TTC549 (cell line): ENCODE data around the gene FXYD7.
"Not testable (repeated sequence)": the region's sequence is repeated elsewhere in the genome, so short reads cannot be mapped to it uniquely, and the experiment has no call there.

ENCODE experiments used
- FAIRE-seq: peaks from 2 replicates; lab custom pipeline; 2012; peaks lifted over from hg19 to GRCh38; lab: Jason Lieb, UNC

FXYD7 gene, protein sequence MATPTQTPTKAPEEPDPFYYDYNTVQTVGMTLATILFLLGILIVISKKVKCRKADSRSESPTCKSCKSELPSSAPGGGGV

DNA sequence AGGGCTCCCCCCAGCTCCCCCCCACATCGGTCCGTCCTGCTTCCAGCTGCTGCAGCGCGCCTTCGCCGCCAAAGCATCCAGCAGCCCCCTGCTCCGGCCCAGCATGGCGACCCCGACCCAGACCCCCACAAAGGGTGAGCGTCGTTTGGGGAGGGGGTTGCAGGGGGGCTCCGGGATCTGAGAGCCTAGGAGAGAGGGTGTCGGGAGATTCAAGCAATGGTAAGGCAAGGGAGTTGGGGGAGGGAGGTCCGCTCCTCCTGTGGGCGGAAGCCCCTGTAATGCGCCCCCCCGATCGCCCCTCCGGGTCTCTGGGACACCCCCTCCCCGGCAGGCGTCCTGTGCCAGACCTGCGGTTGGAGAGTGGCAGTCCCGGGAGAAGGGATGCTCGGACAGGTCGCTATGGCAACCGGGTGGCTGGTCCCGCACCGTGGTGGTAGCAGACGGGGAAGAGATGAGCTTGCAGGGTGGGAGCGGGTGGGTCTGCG is at the start of gene FXYD7:
Gene FXYD7, plus strand, starts transcription at position 25 of the 485 bp plus-strand sequence. Its CDS starts 79 bp downstream, at position 104.
- FAIRE-seq: no peak

DNA sequence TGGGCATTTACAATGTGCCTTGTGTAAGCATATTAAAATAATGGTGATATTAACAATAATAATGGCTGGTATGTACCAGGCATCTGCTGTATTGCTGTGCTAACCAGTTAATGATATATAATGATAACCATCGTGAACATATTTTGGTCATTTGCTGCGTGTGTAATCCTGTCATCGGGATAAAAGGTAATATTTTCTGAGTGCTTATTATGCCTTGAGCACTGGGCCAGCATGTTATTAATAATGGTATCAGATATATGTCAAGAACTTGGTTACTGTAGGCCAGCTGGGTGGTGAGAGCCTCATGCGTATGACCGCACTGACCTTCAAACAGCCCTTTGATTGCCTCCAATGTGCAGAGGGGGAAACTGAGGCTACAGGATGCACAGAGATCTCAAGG is 49.6 kb upstream of the FXYD7 start:
- no peak for FAIRE-seq

DNA sequence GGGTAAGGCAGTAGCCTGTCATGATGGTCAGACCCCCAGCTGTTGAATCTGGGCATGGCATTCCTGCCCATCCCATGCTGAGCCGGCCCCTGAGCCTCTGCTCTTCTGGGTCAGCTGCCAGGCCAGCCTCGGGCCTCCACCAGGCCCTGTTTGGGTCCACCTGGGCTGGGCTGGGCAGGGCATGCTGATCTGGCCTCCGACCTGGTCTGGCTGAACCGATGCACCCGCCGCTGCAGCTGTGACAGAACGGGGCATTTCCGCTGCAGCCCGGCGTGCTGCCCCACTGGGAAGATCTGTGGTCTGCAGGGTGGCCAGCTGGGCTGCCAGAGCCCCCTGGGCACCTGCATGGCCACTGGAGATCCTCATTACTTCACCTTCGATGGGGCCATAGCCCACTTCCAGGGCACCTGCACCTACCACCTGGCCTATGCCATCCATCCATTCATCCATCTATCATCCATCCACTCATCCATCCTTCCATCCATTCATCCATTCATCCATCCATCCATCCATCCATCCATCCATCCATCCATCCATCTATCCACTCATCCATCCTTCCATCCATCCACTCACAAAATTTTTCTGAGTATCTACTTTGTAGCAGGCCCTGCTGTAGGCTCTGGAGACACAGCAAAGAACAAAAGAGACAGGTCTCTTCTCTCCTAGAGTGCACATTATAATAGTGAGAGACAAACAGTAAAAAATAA is 49.0 kb upstream of the FXYD7 start:
- FAIRE-seq: no peak

DNA sequence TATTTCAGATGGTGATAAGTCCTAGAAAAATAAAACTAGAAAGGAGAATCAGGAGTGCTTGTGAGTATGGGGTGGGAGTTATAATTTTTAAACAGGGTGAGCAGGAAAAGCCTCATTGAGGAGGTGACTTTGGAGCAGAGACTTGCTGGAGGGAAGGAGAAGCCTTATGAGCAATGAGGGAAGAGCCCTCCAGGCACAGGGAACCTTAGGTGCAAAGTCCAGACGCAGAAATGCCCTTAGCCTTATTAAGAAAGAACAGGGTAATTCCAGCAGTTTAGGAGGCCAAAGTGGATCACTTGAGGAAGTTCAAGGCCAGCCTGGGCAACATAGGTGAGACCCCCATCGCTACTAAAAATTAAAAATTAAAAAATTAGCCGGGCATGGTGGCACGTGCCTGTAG is 48.4 kb upstream of the FXYD7 start:
- FAIRE-seq: no peak

DNA sequence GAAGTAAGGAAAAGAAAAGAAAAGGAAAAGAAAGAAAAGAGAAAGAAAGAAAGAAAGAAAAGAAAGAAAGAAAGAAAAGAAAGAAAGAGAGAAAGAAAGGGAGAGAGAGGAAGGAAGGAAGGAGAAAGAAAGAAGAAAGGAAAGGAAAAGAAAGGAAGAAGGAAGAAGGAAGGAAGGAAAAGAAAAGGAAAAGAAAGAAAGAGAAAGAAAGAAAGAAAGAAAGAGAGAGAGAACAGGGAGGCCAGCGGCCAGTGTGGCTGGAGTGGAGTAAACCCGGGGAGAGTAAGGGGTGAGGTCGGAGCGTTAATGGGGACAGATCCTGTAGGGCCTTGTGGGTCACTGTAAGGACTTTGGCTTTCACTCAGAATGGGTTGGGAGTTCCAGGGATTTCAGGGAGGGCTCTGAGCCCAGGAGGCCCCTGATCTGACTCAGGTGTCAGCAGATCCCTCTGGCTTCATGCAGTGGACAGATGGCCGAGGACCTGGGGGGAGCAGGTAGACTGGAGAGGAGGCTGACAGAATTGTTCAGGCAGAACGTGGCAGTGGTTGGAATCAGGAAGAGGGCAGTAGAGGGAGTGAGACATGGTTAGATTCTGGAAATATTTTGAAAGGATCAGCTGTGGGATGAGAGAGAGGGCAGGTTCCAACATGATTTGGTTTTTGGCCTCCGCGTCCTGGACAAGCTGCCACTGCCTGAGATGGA is 47.2 kb upstream of the FXYD7 start:
- no peak for FAIRE-seq

DNA sequence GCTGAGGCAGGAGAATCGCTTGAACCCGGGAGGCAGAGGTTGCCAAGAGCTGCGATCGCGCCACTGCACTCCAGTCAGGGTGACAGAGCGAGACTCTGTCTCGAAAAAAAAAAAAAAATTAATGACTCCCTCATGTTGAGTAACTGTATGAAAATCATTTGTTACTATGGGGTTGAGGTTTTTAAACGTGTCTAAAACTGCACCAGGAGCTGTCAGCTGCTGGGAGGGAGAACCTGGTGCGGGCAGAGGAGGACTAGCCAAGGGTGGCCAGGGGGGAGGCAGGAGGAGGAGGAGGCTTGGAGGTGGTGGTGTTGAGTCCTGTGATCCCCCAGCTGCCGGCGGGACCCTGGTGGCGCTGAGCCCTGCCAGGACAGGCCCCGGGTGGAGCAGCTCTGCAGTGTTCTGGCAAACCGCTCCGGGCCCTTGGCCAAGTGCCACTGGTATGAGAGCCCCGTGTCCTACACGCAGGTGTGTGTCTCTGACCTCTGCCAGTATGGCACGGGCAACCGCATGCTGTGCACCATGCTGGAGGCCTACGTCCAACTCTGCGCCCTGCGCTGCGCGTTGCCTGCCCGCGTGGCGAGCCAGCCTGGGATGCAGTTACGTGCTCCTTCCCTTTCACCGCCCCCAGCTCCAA is 44.5 kb upstream of the FXYD7 start:
- FAIRE-seq: no peak

DNA sequence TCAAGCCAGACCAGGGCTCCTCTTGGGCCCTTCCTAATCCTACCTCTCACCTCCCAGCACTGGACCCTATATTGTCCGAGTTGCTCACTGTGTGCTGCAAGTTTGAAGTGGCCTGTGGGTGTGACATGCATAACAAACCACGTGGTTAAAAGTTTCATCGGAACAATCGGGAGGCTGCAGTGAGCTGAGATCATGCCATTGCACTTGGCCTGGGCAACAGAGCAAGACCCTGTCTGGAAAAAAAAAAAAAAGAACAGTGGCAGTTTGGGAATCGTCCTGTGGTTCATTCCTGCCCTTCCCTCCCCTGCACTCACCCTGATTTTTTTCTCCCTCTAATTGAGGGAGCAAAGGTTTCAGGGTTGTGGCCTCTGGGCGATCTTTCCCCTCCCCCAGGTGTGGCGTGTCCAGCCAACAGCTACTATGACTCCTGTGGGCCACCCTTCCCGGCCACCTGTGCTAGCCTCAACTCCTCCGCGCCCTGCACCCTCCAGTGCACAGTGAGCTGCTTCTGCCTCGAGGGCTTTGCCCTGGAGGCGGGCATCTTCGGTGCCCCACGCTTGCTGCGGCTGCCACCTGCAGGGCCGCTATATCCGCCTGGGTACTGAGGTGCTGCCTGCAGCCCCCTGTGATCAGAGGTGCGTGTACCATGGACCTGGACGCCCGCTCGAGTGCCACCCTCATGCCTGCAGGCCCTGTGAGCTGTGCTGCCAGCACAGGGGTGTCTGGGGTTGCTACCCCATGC is 43.7 kb upstream of the FXYD7 start:
- FAIRE-seq: no peak

DNA sequence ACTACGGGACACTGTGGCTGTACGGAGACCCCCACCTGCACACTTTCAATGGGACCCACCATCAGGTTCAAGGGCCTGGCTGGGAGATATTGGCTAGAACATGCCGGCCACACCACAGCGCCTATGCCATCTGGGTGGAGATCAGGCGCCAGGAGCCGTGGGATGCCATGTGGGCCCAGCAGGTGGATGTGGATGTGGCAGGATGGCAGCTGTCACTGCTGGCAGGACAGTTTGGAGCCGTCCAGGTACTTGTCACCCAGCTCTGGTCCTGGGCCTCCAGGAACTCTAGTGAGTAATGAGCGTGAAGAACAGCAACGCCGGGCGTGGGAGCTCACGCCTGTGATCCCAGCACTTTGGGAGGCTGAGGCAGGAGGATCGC is 43.2 kb upstream of the FXYD7 start:
- FAIRE-seq: no peak

DNA sequence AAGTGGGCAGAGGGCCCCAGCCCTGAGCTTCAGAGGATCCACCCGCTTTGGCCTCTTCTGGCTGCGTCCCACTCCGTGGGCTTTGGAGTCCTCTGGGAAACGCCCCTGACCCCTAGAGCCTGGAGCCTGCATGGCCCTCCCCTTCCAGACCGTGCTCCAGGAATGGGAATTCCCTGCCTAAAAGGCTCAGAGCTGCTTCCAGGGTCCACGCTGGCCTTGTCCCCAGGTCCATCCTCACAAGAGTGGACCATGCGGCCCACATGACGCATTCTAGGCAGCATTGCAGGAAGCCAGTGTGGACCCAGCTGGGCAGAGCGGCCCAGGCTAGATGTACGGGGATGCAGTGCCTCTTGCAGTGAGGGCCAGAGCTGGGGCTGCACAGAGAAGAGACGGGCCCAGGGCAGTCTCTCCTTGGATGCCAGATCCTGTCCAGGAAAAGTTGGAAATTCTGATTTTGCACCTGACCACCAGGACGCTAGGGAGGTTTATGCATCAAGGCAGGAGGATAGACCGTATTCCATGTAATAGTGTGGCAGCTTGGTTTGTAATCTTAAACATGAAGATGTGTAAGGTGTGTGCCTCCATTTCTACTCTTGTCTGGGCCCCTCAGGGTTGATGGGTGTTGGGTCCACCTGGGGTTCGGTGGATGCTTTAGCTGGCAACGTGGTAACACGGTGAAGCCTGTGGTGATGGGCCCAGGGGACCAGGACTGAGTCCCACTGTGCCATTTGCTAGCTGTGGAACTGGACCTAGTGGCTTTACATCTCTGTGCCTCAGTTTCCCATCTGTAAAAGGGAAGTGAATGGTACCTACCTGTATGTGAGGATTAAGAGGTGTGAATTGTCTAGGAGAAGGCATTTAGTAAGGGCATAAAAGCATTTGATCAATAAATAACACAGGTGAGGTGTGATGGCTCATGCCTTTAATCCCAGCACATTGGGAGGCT is 42.2 kb upstream of the FXYD7 start:
- FAIRE-seq: no peak

DNA sequence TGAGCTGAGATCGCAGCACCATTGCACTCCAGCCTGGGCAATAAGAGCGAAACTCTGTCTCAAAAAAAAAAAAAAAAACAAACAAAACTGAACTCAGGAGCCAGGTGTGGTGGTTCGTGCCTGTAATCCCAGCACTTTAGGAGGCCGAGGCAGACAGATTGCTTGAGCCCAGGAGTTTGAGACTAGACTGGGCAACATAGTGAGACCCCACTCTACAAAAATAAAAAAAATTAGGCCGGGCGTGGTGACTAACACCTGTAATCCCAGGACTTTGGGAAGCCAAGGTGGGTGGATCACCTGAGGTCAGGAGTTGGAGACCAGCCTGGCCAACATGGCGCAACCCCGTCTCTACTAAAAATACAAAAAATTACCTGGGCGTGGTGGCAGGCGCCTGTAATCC is 41.1 kb upstream of the FXYD7 start:
- FAIRE-seq: not testable (repeated sequence)

DNA sequence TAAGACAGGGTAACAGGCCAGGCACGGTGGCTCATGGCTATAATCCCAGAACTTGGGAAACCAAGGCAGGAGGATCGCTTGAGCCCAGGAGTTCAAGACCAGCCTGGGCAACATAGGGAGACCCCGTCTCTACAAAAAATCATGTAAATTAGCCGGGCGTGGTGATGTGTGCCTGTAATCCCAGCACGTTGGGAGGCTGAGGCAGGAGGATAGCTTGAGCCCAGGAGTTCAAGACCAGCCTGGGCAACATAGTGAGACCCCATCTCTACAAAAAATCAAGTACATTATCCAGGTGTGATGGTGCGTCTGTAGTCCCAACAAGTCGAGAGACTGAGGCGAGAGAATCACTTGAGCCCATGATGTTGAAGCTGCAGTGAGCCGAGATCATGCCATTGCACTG is 39.4 kb upstream of the FXYD7 start:
- FAIRE-seq: not testable (repeated sequence)

DNA sequence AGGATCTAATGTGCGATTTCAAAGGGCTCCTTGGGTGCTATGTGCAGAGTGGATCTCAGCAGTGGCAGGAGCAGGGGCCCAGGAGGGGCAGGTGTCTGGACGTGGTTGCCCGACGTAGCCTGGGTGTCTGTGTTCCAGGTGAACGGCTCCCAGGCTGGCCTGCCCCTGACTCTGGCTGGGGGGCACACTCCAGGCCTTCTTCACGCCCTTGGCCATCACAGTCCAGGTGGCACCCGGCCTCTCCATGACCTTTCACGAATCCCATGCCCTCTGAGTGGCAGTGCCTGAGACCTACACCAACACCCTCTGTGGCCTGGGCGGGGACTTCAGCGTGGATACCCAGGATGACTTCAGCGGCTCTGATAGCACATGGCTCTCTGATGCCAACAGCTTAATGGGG is 38.7 kb upstream of the FXYD7 start:
- FAIRE-seq: no peak

DNA sequence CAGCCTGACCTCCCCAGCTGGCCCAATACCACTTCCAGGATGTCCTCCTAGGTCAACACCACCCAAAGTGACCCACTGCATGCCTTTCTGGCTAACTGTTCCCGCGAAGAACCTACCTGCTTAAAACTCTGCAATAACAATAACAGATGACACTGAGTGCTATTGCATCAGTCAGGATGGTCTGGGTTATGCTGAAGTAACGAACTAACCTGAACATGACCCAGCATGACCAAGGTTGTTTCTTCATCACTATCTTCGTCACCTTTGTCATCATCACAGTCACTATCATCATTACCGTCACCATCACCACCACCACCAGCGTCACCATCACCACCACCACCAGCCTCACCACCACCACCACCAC is 38.0 kb upstream of the FXYD7 start:
- FAIRE-seq: no peak

DNA sequence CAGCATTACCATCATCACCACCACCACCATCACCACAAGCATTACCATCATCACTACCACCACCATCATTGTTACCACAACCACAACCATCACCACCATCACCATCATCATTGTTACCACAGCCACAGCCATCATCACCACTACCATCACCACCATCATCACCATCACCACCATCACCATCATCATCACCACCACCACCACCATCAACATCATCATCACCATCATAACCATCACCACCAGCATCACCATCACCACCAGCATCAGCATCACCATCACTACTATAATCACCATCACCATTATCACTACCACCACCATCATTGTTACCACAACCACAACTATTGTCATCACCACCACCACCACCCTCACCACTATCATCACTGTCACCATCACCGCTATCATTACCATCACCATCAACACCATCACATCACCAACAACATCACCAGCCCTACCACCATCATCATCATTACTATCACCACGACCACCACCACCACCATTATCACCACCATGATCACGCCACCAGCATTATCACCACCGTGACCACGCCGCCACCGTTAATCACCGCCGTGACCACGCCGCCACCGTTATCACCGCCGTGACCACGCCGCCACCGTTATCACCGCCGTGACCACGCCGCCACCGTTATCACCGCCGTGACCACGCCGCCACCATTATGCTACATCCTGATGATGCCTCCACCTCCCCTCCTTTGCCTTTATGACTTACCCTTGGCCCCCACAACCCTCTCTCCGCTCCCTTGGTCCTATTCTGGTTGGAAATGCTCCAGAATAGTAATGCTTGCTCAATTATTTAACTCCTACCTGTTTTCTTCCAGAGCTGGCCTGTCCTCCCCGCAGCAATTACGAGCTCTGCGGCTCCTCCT is 37.4 kb upstream of the FXYD7 start:
- no peak for FAIRE-seq

DNA sequence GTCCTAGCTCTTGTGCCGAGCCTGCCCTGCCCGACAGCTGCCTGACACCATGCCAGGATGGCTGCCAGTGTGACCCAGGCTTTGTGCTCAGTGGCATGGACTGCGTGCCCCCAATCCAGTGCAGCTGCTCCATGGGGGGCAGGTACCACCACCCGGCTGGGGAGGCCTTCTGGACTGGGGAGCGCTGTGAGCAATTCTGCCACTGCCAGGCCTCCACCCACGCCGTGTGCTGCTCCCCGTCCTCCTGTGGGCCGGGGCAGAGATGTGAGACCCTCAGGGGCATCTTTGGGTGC is 36.8 kb upstream of the FXYD7 start:
- no peak for FAIRE-seq

DNA sequence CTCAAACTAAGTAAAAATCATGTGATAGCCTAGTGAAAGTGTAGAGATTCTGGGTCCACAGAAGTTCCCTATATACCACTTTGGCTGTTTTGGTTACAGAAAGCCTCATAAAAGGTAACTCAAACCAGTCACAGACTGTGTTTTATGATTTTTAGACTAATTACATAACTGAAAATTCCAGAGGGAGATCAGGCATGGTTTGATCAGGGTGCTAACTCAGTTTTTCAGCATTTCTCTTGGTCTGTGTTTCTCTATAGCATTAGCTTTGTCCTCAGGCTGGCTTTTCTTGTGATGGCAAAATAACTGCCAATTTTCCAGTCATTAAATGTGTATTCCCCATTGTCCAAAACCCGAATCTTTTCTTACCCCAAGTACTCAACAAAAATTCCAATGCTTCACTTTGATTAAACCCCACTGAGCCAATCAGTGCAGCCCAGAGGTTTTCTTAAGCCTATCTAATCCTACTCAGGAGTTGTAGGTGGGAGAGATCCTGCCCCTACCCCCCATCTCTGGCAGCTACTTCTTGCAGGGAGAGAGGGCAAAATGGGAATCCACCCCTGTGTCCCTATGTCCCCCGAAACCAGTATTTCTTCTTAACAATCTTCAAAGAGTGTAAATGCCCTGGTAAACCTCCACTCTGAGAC is 36.0 kb upstream of the FXYD7 start:
- FAIRE-seq: no peak

DNA sequence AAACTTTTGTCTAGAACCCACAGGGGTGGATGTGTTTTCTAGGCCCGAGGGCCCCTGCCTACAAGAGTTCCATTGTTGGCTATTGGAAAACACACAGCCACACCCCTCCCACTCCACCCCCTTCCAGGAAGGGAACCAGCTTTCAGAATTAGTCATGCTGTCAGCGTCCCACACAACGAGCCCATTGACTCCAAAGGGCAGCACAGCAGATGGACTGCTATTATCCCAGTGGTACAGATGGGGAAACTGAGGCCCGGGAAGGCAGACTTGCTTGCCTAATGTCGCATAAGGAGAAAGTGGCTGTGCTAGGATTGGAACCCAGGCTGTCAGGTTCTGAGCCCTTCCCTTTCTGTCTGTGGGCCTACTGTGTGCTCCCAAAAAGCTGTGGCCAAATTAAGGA is 35.5 kb upstream of the FXYD7 start:
- FAIRE-seq: no peak

DNA sequence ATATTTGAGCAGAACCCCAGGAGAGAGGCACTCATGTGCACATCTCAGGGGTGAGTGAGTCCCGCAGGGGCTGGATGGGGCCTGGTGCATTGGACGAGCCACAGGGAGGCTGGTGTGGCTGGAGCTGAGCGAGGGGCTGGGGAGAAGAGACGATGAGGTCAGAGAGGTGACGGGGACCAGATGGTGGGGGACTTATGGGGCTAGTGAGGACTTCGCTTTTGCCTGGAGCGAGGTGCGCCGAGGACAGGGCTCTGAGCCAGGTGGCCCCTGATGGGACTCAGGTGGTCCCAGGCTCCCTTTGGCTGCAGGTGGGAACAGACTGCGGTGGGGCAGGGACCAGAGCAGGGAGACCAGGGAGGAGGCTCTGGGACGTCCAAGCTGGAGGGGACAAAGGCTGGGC is 34.3 kb upstream of the FXYD7 start:
- FAIRE-seq: no peak

DNA sequence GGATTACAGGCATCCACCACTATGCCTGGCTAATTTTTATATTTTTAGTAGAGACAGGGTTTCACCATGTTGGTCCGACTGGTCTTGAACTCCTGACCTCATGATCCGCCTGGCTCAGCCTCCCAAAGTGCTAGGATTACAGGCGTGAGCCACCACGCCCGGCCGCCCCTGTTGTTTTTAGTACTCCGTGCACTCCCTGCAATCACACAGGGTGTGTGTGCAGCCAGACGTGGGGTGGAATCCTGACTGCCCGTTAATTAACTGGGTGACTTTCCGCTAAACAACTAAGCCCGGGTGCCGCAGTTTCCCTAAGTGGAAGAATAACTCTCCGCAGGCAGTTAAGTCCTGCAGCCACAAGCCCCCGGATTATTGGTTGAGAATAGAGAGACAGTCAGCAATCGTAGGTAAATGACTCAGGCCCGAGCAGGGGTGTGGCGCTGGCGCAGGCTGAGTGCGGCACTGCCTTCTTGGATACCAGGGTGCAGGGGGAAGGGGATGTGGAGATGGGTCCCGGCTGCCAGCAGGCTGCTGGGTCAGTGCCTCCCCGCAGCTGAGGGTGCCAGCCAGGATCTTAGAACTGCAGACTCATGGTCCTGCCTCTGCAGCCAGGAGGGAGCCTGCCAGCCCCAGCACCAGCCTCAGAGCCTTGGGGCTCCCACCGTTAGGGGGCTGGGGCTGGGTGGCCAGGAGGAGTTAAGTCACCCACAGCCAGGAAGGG is 33.5 kb upstream of the FXYD7 start:
- FAIRE-seq: no peak

DNA sequence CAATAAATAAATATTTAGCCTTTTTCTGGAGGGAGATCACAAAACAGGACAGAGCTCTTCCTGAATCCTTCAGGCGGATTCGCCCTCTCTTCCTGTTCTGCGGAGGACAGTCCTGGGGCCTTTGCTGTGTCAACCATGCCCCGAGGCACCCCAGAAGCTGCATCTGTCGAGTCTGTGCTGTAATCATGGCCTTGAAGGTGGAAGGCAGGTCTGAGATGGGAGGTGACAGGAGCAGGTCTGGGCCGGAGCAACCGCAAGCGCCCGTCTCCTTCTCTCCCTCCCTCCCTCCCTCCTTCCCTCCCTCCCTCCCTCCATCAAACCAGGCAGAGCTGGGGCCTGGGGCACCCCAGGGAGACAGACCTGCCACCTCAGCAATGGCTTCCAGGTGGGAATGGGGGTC is 32.1 kb upstream of the FXYD7 start:
- FAIRE-seq: no peak
